ENCODE results near the gene DNAJC18. TPM values are rescaled to one million over a fixed set of nuclear protein-coding genes. Genes with fewer than 3 reads are reported as not detected.

Gene DNAJC18
- total and polyA plus RNA-seq, 4 donors = 0.66 to 1.8 (median 0.83) TPM

GRCh38 chr5:139385061-139386049 lies 54.0 kb downstream of the DNAJC18 start:
- no peak for DNase-seq (ENCODE audit: low spot score)
- no peaks in the 10 kb centered on the region for H3K9me3 ChIP-seq (ENCODE audit: control insufficient read depth in 4 of 4, low read length in 3 of 4)
- H3K9ac ChIP-seq (ENCODE audit: low read depth in 1 of 2, low read length in 2 of 2) = peak overlapping the region; percentile 52 to 91

GRCh38 chr5:139384591-139385051 lies 54.7 kb downstream of the DNAJC18 start:
- Histone ChIP-seq H3K36me3 (ENCODE audit: control insufficient read depth in 4 of 4, insufficient read depth in 3 of 4, low read depth in 1 of 4, low read length in 3 of 4) (peaks cover 0 to 1% (median 0%) of the 10 kb centered on the region in 4 donors), H3K9me3 (ENCODE audit: control insufficient read depth in 4 of 4, low read length in 3 of 4) (no peaks in the 10 kb centered on the region), H3K4me3 (ENCODE audit: low read depth in 1 of 3, low read length in 3 of 3) (peak overlapping the region in 1 of 3 donors; percentile 76), H3K27me3 (ENCODE audit: control insufficient read depth in 4 of 4, insufficient read depth in 4 of 4, low read length in 3 of 4) (no peaks in the 10 kb centered on the region), H3K27ac (ENCODE audit: low read depth in 1 of 2, low read length in 2 of 2) (peak overlapping the region; percentile 29 to 71), H3K4me1 (ENCODE audit: control insufficient read depth in 4 of 4, insufficient read depth in 4 of 4, low read length in 3 of 4) (peaks cover 16 to 41% (median 35%) of the 10 kb centered on the region in 4 donors), H3K9ac (ENCODE audit: low read depth in 1 of 2, low read length in 2 of 2) (peak overlapping the region; percentile 4 to 91)
- no peak for DNase-seq (ENCODE audit: low spot score)
- TF ChIP-seq REST (IDR thresholded peaks at IDR 0.05) = no peak
- TF ChIP-seq MAX (IDR thresholded peaks at IDR 0.05) = no peak
- no peak for TF ChIP-seq NR2F2 (IDR thresholded peaks at IDR 0.05)
- no peak for TF ChIP-seq JUND (IDR thresholded peaks at IDR 0.05)
- WGBS = 84% methylated on average over 9 of the region's 9 CpGs

More at GRCh38 chr5:139385061-139386049, 54.0 kb downstream of the DNAJC18 start:
- Histone ChIP-seq H3K27ac (ENCODE audit: low read depth in 1 of 2, low read length in 2 of 2) (peak overlapping the region; percentile 29 to 71), H3K36me3 (ENCODE audit: control insufficient read depth in 4 of 4, insufficient read depth in 3 of 4, low read depth in 1 of 4, low read length in 3 of 4) (no peaks in the 10 kb centered on the region), H3K27me3 (ENCODE audit: control insufficient read depth in 4 of 4, insufficient read depth in 4 of 4, low read length in 3 of 4) (no peaks in the 10 kb centered on the region), H3K4me3 (ENCODE audit: low read depth in 1 of 3, low read length in 3 of 3) (peak overlapping the region; percentile 38 to 76 (median 48)), H3K4me1 (ENCODE audit: control insufficient read depth in 4 of 4, insufficient read depth in 4 of 4, low read length in 3 of 4) (peaks cover 16 to 41% (median 35%) of the 10 kb centered on the region in 4 donors)
- WGBS = 29% methylated on average over 8 of the region's 8 CpGs
- TF ChIP-seq FOXA2 (IDR thresholded peaks at IDR 0.05) (no peak), TAF1 (conservative IDR thresholded peaks at IDR 0.05) (no peak), ATF3 (IDR thresholded peaks at IDR 0.05) (no peak), RAD21 (IDR thresholded peaks at IDR 0.05) (peak; percentile 44 to 54), CTCF (IDR thresholded peaks at IDR 0.05; ENCODE audit: low read depth, low read length, missing input control) (peak; percentile 23), YY1 (IDR thresholded peaks at IDR 0.05) (peak; percentile 15)

Measured in liver (tissue), 9 donors.